ENCODE data around the gene SLC26A4.
"Not testable (repeated sequence)": the region's sequence is repeated elsewhere in the genome, so short reads cannot be mapped to it uniquely, and the experiment has no call there.

Gene SLC26A4

GRCh38 chr7:107660381-107661080, at the start of gene SLC26A4:
SLC26A4 (plus strand) TSS chr7:107660828; CDS start chr7:107661642, 814 bp downstream.
- Mint-ChIP-seq H3K4me3 (peak within 1 kb of the TSS; percentile 88), H3K36me3 (no peaks in the 10 kb centered on the region), H3K9me3 (no peaks in the 10 kb centered on the region), H3K27me3 (peaks cover 37% of the 10 kb centered on the region), H3K4me1 (peaks cover 28% of the 10 kb centered on the region), H3K27ac (peak within 1 kb of the TSS; percentile 68)

- H3K4me3 Mint-ChIP-seq = no peak overlapping the region
Observed at GRCh38 chr7:107613439-107613838, 47.2 kb upstream of the SLC26A4 start.

DNA sequence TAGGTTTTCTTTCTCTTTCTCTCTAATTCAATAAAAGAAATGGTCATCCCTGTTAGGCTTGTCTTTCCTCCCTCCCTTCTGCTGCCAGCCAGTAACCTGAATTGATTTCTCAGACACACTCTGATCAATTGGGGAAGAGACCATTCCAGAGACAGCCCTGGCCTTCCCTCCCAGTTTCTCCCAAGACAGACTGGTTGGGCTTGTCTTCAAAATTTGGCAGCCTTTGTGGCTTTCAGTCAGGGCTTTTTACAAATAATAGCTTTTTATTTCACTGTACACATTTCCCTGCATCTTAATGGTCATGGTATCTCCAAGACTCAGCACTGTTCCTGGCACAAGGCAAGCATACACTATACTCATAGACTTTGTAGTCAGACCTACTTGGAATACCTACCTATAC, 46.7 kb upstream of the SLC26A4 start:
- Mint-ChIP-seq H3K9me3 (no peaks in the 10 kb centered on the region), H3K4me1 (no peaks in the 10 kb centered on the region), H3K27me3 (no peaks in the 10 kb centered on the region), H3K4me3 (no peak overlapping the region), H3K36me3 (peaks cover 8% of the 10 kb centered on the region), H3K27ac (no peak overlapping the region)

More at GRCh38 chr7:107613439-107613838, 47.2 kb upstream of the SLC26A4 start:
- H3K27me3 Mint-ChIP-seq = no peaks in the 10 kb centered on the region
- H3K9me3 Mint-ChIP-seq = no peaks in the 10 kb centered on the region
- H3K4me1 Mint-ChIP-seq = no peaks in the 10 kb centered on the region
- H3K36me3 Mint-ChIP-seq = peaks cover 12% of the 10 kb centered on the region
- H3K27ac Mint-ChIP-seq = no peak overlapping the region

- H3K27me3 Mint-ChIP-seq = no peaks in the 10 kb centered on the region
- H3K36me3 Mint-ChIP-seq = peaks cover 6% of the 10 kb centered on the region
- H3K4me1 Mint-ChIP-seq = no peaks in the 10 kb centered on the region
- no peak overlapping the region for H3K4me3 Mint-ChIP-seq
- no peaks in the 10 kb centered on the region for H3K9me3 Mint-ChIP-seq
- H3K27ac Mint-ChIP-seq = no peak overlapping the region
Observed at GRCh38 chr7:107614425-107614824, 46.2 kb upstream of the SLC26A4 start.

- Mint-ChIP-seq H3K27ac (no peak overlapping the region), H3K4me1 (no peaks in the 10 kb centered on the region), H3K9me3 (no peaks in the 10 kb centered on the region), H3K27me3 (no peaks in the 10 kb centered on the region), H3K4me3 (no peak overlapping the region), H3K36me3 (peaks cover 6% of the 10 kb centered on the region)
Observed at GRCh38 chr7:107615910-107616680, 44.5 kb upstream of the SLC26A4 start.

- Mint-ChIP-seq H3K9me3 (peaks cover 5% of the 10 kb centered on the region), H3K27ac (no peak overlapping the region), H3K27me3 (no peaks in the 10 kb centered on the region), H3K36me3 (no peaks in the 10 kb centered on the region), H3K4me1 (no peaks in the 10 kb centered on the region), H3K4me3 (no peak overlapping the region)
Observed at GRCh38 chr7:107622429-107622828, 38.2 kb upstream of the SLC26A4 start.

- Mint-ChIP-seq H3K4me3 (no peak overlapping the region), H3K27me3 (no peaks in the 10 kb centered on the region), H3K9me3 (peaks cover 5% of the 10 kb centered on the region), H3K4me1 (no peaks in the 10 kb centered on the region), H3K36me3 (peaks cover 2% of the 10 kb centered on the region), H3K27ac (no peak overlapping the region)
Observed at GRCh38 chr7:107622894-107623293, 37.7 kb upstream of the SLC26A4 start.

DNA sequence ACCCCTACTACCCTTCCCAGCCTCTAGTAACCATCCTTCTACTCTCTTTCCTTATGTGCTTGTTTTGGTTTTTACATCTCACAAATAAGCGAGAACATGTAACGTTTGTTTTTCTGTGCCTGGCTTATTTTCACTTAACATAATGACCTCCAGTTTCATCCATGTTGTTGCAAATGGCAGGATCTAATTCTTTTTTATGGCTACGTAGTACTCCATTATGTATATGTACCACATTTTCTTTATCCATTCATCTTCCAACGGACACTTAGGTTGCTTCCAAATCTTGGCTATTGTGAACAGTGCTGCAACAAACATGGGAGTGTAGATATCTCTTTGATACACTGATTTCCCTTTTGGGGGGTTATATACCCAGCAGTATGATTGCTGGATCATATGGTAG, 33.6 kb upstream of the SLC26A4 start:
- no peaks in the 10 kb centered on the region for H3K27me3 Mint-ChIP-seq
- H3K36me3 Mint-ChIP-seq = peaks cover 4% of the 10 kb centered on the region
- peaks cover 5% of the 10 kb centered on the region for H3K9me3 Mint-ChIP-seq
- no peaks in the 10 kb centered on the region for H3K4me1 Mint-ChIP-seq
- H3K27ac Mint-ChIP-seq = no peak overlapping the region
- H3K4me3 Mint-ChIP-seq = no peak overlapping the region

DNA sequence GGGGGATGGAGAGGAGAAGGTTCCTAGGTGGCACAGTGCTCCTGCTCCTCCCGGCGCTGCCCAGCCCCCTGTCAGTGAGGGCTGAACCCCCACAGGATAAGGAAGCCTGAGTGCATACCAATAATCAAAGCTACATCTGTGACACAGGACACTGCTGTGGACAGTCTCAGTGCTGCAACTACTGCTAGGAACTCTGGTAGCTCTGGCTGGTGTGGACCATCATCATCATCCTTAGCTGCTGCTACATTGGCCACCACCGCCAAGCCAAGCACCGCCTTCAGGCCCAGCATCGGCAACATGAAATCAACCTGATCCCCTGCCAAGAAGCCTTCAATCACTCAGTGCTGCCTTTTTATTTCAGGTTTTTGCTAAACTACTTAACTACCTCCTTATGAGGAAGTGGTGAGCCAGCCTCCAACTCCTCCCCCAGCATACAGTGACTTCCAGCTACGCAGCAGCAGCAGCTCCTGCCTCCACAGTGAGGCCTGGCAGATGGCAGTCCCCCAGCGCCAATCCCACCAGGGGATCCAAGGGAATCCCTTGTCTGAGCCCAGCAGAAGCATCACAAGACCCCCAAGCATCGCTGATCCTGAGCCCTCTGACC, 32.1 kb upstream of the SLC26A4 start:
- Mint-ChIP-seq H3K9me3 (peaks cover 5% of the 10 kb centered on the region), H3K27ac (no peak overlapping the region), H3K36me3 (peaks cover 4% of the 10 kb centered on the region), H3K4me3 (no peak overlapping the region), H3K4me1 (no peaks in the 10 kb centered on the region), H3K27me3 (no peaks in the 10 kb centered on the region)

DNA sequence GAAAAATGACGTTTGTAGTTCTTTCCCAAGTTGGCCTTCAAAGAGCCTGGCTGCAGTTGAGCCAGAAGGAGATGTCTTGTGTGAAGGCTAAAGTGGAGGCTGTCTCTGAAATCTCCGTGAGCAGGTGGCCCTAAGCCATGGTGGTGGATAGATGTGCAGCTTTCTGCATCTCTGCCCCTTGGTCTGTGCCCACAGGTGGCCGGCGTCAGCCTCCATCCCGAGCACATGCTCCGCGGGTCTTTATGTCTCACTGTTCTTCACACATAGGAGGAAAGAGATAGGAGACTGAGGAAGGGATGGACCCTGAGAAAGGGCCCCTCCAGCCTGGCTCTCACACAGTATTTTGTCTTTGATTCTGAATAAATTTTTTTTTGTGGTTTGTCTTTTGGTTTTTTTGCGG, 30.3 kb upstream of the SLC26A4 start:
- H3K9me3 Mint-ChIP-seq = peaks cover 5% of the 10 kb centered on the region
- H3K4me3 Mint-ChIP-seq = no peak overlapping the region
- no peak overlapping the region for H3K27ac Mint-ChIP-seq
- H3K27me3 Mint-ChIP-seq = no peaks in the 10 kb centered on the region
- peaks cover 4% of the 10 kb centered on the region for H3K36me3 Mint-ChIP-seq
- H3K4me1 Mint-ChIP-seq = no peaks in the 10 kb centered on the region

- Mint-ChIP-seq H3K36me3 (peaks cover 4% of the 10 kb centered on the region), H3K9me3 (peaks cover 4% of the 10 kb centered on the region), H3K4me1 (no peaks in the 10 kb centered on the region), H3K4me3 (no peak overlapping the region), H3K27ac (no peak overlapping the region), H3K27me3 (no peaks in the 10 kb centered on the region)
Observed at GRCh38 chr7:107631588-107632491, 28.8 kb upstream of the SLC26A4 start.

- no peak overlapping the region for H3K4me3 Mint-ChIP-seq
- no peaks in the 10 kb centered on the region for H3K27me3 Mint-ChIP-seq
- H3K27ac Mint-ChIP-seq = no peak overlapping the region
- H3K4me1 Mint-ChIP-seq = no peaks in the 10 kb centered on the region
- H3K9me3 Mint-ChIP-seq = no peaks in the 10 kb centered on the region
- H3K36me3 Mint-ChIP-seq = peaks cover 4% of the 10 kb centered on the region
Observed at GRCh38 chr7:107632492-107632865, 28.1 kb upstream of the SLC26A4 start.

DNA sequence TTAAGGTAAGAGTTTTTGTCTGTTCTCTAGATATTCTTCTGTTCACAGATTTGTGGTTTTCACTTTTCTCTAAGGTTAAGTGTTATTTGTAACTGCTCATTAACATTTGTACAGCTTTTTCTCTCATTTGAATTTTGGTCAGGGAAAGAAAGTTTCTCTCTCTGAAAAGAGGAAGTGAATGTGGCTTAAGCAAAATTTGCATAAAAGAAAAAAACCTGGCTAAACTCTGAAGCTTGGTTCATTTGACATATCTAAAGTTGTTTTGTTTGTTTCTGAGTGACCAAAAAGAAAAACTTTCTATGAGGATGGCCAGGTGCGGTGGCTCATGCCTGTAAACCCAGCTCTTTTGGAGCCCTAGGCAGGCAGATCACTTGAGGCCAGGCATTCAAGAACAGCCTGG, 22.0 kb upstream of the SLC26A4 start:
- peaks cover 3% of the 10 kb centered on the region for H3K4me1 Mint-ChIP-seq
- H3K27me3 Mint-ChIP-seq = peaks cover 4% of the 10 kb centered on the region
- peak overlapping the region; percentile 10 for H3K27ac Mint-ChIP-seq
- H3K36me3 Mint-ChIP-seq = no peaks in the 10 kb centered on the region
- H3K9me3 Mint-ChIP-seq = no peaks in the 10 kb centered on the region
- no peak overlapping the region for H3K4me3 Mint-ChIP-seq

DNA sequence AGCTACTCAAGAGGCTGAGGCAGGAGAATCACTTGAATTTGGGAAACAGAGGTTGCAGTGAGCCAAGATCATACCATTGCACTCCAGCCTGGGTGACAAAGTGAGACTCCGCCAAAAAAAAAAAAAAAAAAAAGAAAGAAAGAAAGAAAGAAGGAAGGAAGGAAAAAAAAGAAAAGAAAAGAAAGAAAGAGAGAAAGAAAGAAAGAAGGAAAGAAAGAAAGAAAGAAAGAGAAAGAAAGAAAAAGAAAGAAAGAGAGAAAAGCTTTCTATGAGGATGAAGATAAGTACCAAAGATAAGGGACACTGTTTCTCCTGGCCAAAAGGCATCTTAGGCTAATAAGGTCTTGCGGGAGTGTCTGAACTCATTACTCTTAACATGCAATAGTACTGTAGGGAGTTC, 21.6 kb upstream of the SLC26A4 start:
- H3K36me3 Mint-ChIP-seq, H3K9me3 Mint-ChIP-seq, H3K4me1 Mint-ChIP-seq, H3K27me3 Mint-ChIP-seq, H3K4me3 Mint-ChIP-seq, H3K27ac Mint-ChIP-seq: not testable (repeated sequence)

- Mint-ChIP-seq H3K9me3 (no peaks in the 10 kb centered on the region), H3K4me3 (no peak overlapping the region), H3K27ac (no peak overlapping the region)
Observed at GRCh38 chr7:107641676-107642075, 19.0 kb upstream of the SLC26A4 start.

More at GRCh38 chr7:107641676-107642075, 19.0 kb upstream of the SLC26A4 start:
- peaks cover 6% of the 10 kb centered on the region for H3K27me3 Mint-ChIP-seq
- no peaks in the 10 kb centered on the region for H3K36me3 Mint-ChIP-seq
- peaks cover 3% of the 10 kb centered on the region for H3K4me1 Mint-ChIP-seq

Data from activated naive CD4-positive, alpha-beta T cell treated with anti-CD3 and anti-CD28 coated beads, Interleukin-2, amount 50 U/mL, for 24 hours (primary cell).